GM19324 (cell line): ENCODE data around the gene CHRNA5.
"Not testable (repeated sequence)": the region's sequence is repeated elsewhere in the genome, so short reads cannot be mapped to it uniquely, and the experiment has no call there.

Experiments
- ATAC-seq: cut with Tn5 transposase; IDR thresholded peaks from one replicate; pipeline ENCODE4 v1.9.1; 2021; ENCODE audit warnings: mild to moderate bottlenecking, moderate library complexity; ENCODE audit not compliant: unreplicated experiment, low FRiP score

The CHRNA5 gene

DNA sequence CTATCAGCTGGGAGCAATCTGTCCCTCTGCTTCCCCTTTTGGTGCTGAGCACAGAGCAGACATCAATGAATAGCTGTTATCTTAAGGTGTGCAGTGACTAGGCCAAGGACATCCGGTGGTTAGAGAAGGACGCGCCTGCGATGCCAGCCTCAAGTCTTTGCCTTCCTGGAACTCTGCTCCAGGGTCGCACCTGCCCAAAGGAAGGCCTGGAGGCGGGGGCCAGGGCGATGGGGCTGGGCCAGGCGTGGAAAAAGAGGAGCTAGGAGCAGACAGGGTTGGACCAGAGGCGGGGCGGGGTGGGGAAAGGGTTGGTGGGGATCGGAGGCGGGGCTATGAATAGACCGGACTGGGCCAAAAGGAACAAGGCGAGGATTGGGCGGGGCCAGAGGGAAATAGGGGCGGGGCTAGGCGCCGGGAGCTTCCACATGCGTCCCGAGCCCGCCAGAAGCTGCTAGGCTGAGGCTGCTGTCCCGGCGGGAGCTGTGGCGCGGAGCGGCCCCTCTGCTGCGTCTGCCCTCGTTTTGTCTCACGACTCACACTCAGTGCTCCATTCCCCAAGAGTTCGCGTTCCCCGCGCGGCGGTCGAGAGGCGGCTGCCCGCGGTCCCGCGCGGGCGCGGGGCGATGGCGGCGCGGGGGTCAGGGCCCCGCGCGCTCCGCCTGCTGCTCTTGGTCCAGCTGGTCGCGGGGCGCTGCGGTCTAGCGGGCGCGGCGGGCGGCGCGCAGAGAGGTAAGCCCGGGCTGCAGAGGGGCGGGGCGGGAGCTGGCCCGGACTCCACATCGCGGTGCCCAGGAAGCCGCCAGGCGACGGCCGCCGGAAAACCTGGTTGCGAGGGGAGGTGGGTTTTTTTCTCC is at the start of gene CHRNA5:
Gene CHRNA5, plus strand, starts transcription at position 424 of the 854 bp plus-strand sequence. Its CDS starts 200 bp downstream, at position 624.
- peak; percentile 86 for ATAC-seq

DNA sequence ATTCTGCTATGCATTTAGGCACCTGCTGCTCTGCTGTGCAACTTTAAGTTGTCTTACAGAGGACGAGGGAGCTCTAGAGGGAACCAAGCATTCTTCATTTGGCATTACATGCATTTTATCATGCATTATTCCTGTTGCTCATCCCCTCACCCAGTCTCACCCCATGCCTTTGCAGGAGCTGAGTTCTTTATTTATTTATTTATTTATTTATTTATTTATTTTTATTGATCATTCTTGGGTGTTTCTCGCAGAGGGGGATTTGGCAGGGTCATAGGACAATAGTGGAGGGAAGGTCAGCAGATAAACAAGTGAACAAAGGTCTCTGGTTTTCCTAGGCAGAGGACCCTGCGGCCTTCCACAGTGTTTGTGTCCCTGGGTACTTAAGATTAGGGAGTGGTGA is 45.3 kb upstream of the CHRNA5 start:
- not testable (repeated sequence) for ATAC-seq

DNA sequence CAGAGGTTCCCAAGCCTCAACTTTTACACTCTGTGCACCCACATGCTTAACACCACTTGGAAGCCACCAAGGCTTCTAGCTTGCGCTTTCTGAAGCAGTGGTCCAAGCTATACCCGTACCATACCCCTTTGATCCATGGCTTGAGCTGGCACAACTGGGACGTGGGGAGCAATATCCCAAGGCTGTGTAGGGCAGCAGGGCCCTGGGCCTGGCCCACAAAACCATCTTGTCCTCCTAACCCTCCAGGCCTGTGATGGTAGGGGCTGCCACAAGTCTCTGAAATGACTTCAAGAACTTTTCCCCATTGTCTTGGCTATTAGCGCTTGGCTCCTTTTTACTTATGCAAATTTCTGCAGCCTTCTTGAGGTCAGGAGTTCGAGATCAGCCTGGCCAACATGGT is 41.1 kb upstream of the CHRNA5 start:
- ATAC-seq: no peak

DNA sequence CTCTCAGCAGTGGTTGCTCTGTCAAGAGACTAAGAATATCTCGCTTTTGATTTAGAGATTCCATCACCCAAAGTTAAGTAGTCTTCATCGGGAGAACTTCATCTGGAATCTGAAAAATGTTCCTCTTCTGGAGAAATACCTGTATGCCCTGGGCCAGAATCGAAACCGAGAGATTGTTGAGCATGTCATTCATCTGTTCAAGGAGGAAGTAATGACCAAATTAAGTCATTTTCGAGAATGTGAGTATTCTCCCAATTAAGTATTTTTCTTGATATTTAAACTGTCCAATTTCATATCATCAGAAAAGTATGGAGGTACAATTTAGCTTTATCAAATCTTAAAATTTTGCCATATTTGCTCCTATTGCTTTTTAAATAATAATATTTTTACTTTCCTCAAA is 38.0 kb upstream of the CHRNA5 start:
- no peak for ATAC-seq

DNA sequence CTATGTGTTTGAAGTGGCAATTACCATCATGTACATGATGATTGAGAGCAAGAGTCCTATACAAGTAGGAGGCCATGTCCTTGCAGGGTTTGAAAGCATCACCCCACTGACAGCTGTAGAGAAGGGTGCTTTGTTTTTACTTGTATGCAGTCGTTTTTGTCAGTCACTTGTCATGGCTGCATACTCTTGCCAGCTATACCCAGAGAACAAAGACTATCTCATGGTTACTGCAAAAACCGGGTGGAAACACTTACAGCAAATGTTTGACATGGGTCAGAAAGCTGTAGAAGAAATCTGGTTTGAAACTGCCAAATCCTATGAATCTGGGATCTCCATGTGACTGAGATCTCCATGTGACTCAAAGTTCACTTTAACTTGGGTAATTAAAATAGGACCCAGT is 32.0 kb upstream of the CHRNA5 start:
- ATAC-seq: no peak

DNA sequence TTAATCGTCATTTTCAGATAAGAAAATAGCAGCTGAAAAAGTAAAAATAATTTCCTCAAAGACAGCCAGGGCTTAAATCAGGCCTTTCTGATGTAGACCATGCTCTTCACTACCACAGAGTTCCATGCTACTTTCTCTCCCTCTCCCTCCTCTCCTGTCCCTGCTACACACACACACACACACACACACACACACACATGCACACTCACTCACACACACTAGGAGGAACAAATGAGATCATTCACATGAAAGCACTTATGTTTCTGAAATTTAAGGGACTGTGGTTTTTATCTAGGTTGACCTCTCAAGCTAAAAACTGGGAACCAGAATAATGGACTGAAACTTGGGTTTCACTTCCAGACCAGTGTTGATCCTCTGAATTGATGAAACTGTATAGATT is 29.2 kb upstream of the CHRNA5 start:
- no peak for ATAC-seq

DNA sequence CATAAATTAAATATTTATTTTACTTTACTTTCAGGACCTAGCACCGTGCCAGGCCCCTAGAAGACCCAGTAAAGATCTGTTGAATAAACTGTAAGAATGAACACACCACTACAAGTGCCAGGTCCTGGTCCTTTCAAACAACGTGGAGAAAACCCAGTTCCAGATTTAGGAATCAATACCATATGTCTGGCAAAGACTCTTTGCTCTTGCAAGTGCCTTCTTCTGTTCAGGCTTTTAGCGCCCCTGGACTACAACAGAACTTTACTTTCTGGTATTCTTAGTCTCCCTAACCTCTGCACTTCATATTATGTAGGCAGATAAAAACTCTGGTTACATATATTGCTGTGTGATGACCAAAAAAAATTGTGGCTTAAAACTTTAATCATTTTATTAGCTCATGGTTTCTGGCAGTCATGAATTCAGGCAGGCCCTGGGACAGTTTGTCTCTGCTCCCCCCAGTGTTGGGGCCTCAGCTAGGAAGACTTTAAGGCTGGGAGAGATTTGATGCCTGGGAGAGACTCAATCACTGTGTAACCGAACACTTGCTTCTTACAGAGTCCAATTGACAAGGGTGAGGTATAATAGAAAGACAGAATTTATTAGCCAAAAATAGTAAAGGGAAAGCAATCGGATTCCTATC is 27.9 kb upstream of the CHRNA5 start:
- ATAC-seq: no peak

DNA sequence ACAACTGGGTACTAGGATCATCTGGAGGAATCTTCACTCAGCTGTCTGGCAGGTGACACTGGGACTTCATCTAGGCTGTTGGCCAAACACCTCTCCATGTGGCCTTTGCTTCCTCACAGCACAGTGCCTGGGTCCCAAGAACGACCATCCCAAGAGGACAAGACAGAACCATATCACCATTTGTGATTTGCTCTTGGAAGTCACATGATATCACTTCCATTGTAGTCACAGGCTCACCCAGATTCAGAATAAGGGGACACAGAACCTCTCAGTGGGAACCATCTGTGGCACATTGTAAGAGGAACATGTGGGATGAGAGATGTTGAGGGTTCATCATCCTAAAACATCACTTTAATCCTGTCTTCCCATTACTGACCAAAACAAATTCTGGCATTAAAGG is 27.0 kb upstream of the CHRNA5 start:
- ATAC-seq: no peak

DNA sequence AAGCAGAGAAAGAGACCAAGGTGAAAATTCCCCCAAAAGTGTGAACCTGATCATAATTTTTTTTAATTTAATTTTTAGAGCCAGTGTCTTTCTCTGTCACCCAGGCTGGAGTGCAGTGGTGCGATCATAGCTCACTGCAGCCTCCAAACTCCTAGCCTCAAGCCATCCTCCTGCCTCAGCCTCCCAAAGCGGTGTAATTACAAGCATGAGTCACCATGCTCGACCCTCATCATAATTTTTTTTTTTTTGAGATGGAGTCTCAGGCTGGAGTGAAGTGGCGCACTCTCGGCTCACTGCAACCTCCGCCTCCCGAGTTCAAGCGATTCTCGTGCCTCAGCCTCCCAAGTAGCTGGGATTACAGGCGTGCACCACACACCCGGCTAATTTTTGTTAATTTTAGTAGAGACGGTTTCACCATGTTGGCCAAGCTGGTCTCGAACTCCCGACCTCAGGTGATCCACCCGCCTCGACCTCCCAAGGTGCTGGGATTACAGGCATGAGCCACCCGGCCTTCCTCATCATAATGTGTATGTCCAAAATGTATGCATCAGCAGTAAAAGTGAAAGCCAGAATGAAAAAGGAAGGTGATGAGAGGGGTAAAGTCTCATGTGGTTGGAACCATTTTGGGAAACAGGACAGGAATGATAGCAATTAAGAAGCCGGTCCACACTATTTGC is 25.7 kb upstream of the CHRNA5 start:
- ATAC-seq: not testable (repeated sequence)

DNA sequence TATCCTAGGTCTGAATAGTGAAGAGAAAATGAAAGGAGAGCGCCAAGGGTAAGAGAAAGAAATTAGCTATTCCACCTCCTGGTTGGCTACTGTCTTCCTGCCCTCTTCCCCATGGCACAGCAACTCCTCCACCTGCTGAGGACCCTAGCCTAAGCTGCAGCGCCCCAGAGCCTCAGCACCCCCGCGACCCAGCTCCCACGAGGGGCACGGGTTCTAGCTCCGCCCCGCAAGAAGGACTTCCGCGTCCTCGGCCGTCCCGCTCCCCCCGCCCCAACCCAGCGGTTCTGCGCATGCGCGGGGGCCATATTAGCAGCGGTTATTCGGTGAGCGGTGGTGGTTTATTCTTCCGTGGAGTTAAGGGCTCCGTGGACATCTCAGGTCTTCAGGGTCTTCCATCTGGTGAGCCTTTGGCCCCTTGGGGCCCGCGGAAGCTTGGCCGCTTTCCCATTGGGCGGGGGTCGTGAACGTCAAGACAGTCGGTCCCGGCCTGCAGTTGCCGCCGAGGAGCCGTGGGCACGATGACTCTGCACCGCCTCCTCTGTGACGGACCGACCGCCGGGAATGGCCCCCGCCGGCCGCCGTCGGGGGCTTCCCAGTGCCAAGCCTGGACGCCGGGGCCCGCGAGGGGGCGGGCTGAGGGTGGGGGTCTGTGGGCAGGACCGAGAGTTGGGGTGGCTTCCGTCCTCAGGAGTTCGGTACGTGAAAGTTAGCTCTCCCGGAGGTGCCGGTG is 25.0 kb upstream of the CHRNA5 start, which contains the start of gene PSMA4:
Gene PSMA4, plus strand, starts transcription at position 304 of the 730 bp plus-strand sequence. CDS start 1,484 bp downstream, outside the sequence.
- ATAC-seq: peak; percentile 77

DNA sequence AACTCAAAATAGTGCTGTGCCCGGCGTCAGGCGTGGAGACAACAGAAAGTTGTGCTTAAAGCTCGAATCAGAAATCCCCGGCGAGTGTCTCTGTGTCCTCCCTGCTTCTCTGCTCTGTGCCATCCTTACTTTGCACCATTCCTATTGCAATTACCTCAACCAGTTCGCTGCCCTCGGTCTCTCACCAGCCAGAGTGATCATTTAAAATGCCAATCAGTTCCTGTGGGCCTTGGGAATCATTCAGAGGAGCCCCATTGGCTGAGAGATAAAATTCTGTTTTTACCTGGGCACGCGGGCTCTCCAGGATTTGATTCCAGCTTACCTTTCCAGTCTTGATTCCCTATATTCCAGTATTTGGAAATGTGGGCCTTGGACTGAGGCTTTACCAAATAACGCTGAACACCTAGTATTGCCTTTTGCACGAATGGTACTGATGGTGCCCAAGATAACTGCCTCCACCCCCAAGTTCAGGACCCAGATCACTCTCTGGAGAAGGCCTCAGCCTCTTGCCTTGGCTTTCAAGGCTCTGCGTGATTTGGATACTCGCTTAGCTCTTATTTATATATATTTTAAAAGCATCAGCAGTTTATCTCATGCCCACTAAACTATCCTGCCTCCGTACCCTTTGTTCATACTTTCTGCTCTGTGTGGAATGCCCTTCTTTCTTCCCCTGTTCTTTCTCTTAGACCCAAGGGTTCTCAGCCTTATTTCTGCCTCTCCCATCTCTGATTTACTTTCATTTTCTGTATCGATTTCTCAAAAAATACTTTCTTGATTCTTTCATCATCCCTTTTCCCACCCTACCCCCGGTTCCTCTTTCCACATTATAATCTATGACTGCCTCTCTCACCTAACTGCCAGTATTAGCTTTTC is 24.2 kb upstream of the CHRNA5 start:
- ATAC-seq: no peak

DNA sequence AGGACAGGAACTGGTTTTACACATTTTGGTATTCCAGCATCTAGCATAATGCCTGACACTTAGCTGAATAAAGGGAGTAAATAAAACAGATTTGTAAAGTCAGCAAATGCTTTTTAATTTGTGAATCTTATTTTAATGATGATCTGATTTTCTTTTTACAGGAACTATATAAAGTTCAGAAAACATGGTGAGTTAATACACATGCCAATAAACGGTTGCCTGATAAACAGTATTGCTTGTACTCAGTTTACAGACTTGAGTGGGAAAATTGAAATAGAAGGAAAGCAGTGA is 23.6 kb upstream of the CHRNA5 start:
- ATAC-seq: no peak

DNA sequence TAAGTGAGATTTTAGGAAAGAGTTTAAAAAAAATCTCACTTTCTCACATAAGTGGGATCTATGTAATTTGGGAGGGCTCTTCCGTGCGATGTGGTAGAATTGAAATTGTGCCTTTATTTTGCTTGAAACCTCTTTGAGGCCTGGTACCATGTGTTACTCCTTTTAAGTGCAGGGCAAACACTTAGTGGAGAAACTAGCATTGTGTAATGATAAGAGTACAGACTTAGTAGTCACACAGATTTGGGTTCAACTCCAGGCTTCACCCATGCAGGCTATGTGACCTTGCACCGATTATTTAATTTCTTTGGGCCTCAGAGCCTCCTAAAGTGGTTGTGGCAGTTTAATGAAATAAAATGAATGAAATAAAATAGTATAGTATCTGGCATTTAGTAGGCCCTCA is 22.7 kb upstream of the CHRNA5 start:
- no peak for ATAC-seq

DNA sequence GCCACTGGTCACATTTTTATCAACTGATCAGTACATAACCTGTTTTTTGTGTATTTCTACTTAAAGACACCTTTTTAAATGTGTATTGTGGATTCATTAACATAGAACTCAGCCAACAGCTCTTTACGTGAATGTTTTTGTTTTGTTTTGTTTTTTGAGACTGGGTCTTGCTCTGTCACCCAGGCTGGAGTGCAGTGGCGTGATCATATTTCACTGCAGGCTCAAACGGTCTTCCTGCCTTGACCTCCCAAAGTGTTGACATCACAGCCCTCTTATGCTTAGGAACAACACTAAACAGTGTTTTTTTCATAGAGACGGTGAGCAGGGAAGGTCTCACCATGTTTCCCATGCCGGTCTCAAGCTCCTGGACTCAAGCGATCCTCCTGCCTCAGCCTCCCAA is 15.1 kb upstream of the CHRNA5 start:
- ATAC-seq: no peak

DNA sequence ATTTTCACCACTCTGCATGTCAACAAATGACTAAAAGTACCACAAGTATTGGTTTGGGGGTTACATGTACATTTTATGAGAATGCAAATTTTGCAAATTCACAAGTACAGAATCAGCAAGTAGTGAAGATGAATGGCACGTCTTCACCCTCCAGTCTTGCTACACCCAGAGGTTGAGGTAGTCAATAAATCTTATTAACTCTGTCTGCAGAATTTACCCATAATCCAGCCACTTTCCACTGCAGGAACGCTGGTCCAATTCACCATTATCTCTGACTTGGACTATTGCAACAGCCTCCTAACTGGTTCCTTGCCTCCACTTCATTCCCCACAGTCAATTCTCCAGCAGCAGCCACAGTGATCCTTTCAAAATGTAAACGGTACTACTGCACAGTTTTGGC is 14.5 kb upstream of the CHRNA5 start:
- no peak for ATAC-seq

DNA sequence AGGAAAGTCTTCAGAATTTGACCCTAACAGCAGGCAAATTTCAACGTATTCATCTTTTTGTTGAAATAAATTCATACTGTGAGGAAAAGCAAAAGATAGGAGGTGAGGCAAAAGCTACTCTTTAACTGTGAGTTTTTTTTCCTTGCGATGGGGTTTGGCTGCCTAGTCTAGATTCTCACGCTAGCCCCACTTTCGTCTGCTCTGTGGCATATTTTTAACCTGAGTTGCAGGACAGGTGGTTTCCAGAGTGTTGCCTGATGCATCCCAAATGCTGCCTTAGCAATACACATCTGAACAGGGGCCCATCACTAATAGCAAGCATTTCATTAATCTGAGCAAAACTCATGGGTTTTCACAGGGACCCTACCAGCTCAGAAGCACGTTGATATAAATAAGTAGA is 13.4 kb upstream of the CHRNA5 start:
- no peak for ATAC-seq

DNA sequence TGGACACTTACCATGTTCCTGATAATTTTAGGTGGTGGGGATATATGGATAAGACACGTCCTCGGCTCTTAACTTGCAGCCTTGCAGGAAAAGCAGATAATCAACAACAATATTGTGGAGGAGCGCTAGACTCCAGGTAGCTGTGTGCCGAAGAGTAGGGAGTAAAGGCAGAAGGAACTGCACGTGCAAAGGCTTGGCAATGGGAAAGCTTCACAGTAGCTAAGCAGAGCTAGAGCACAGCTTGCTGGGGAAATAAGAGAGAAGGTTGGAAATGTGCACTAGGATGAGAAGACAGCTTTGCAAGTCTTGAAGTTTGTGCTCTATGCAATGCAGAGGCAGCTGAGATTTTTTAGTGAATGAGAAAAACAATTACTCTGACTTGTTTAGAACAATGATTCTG is 12.7 kb upstream of the CHRNA5 start:
- ATAC-seq: no peak

DNA sequence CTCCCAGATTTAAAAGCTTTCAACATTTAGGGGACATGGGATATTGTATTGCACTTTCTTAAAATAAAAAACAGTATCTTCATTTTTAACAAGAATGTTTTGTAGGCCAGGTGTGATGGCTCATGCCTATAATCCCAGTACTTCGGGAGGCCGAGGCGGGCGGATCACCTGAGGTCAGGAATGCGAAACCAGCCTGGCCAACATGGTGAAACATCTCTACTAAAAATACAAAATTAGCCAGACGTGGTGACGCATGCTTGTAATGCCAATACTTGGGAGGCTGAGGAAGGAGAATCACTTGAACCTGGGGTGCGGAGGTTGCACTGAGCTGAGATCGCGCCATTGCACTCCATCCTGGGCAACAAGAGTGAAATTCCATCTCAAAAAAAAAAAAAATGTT is 5.1 kb upstream of the CHRNA5 start:
- not testable (repeated sequence) for ATAC-seq

DNA sequence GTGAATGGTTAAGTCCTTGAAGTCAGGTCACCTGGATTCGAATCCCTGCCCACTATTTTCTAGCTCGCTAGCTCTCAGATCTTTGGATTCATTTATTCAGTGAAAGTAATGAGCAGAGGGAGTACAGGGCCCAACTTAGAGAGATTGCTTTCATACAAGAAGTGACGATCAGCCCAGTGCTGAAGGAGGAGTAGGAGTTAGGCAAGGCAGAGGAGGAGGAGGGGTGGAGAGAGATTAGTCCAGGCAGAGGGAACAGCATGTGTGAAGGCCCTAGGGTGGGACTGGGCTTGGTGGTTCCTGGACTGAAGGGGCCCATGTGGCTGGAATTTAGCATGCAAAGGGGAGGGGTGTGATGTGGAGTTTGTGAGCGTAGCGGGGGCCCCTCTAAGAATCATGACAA is 3.8 kb upstream of the CHRNA5 start:
- no peak for ATAC-seq

DNA sequence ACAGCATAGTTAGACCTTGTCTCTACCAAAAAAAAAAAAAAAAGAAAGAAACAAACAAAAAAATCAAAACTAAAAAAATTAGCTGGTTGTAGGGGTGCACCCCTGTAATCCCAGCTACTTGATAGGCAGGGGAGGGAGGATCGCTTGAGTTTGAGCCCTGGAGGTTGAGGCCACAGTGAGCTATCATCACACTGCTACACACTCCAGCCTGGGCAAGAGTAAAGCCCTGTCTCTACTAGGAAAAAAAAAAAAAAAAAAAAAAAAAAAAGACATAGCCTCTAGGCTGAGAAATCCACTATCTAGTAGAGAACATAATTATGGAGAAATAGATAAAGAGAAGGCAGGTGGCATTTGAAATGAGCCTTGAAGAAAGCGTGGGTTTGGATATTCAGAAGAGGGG is 2.2 kb upstream of the CHRNA5 start:
- no peak for ATAC-seq
